HepG2 (cell line): Measurements from ENCODE around the gene RUSF1. TPM values are rescaled to one million over a fixed set of nuclear protein-coding genes. Genes with fewer than 3 reads are reported as not detected.

Experiments
- BCL3 ChIP-seq: sonication (generic); formaldehyde crosslinking; IDR thresholded peaks from 2 replicates; pipeline ENCODE4 v1.5.1; 2020; ENCODE audit warnings: mild to moderate bottlenecking, missing genetic modification reagents, moderate library complexity
- GATA4 ChIP-seq: sonication (generic); IDR thresholded peaks from 2 replicates; pipeline ENCODE4 v1.6.1; 2016; ENCODE audit warnings: antibody characterized with exemption, low read depth, borderline replicate concordance
- HNRNPH1 ChIP-seq: fragments of 200-400 bp; formaldehyde crosslinking; optimal IDR thresholded peaks from 2 replicates; pipeline ENCODE3; 2017; ENCODE audit warnings: mild to moderate bottlenecking, low read depth, low read length
- NFE2L1 ChIP-seq: sonication (generic); formaldehyde crosslinking; IDR thresholded peaks from 2 replicates; pipeline ENCODE4 v1.4.0; 2020; ENCODE audit warnings: missing genetic modification reagents, mild to moderate bottlenecking, borderline replicate concordance
- NFIC ChIP-seq: IDR thresholded peaks from 2 replicates; pipeline ENCODE4 v1.6.1; 2012; ENCODE audit warnings: mild to moderate bottlenecking, low read length, inconsistent platforms
- NFYC ChIP-seq: IDR thresholded peaks from 2 replicates; pipeline ENCODE4 v1.6.1; 2016; ENCODE audit warnings: missing genetic modification reagents, missing compliant biosample characterization
- PATZ1 ChIP-seq: sonication (generic); formaldehyde crosslinking; IDR thresholded peaks from 2 replicates; pipeline ENCODE4 v1.4.0; 2020; ENCODE audit warnings: missing genetic modification reagents
- PRDM15 ChIP-seq: sonication (generic); formaldehyde crosslinking; IDR thresholded peaks from 2 replicates; pipeline ENCODE4 v1.4.0; 2020; ENCODE audit warnings: missing genetic modification reagents
- SP1 ChIP-seq, 2 experiments: fragments of 450-650 bp in 1 of 2; sonication (generic) in 1 of 2; formaldehyde crosslinking in 1 of 2; IDR thresholded peaks; 2 replicates each; pipeline versions ENCODE4 v1.4.0 to v1.6.1; 2016 to 2020; ENCODE audit warnings: missing genetic modification reagents in 1 of 2
- TBX3 ChIP-seq: fragments of 450-650 bp; IDR thresholded peaks from 2 replicates; pipeline ENCODE4 v1.6.1; 2017; ENCODE audit warnings: antibody characterized with exemption, mild to moderate bottlenecking, inconsistent platforms, borderline replicate concordance
- ZBTB39 ChIP-seq: sonication (generic); formaldehyde crosslinking; IDR thresholded peaks from 2 replicates; pipeline ENCODE4 v1.5.0; 2020; ENCODE audit warnings: missing genetic modification reagents
- ZFX ChIP-seq: sonication (generic); formaldehyde crosslinking; IDR thresholded peaks from 2 replicates; pipeline ENCODE4 v1.4.0; 2020; ENCODE audit warnings: mild to moderate bottlenecking, low read depth, missing genetic modification reagents, moderate library complexity
- ZNF124 ChIP-seq: sonication (generic); formaldehyde crosslinking; IDR thresholded peaks from 2 replicates; pipeline ENCODE4 v1.4.0; 2020; ENCODE audit warnings: missing genetic modification reagents
- ZNF562 ChIP-seq: sonication (generic); formaldehyde crosslinking; IDR thresholded peaks from 2 replicates; pipeline ENCODE4 v1.8.0; 2022; ENCODE audit warnings: missing genetic modification reagents, borderline replicate concordance
- ZNF574 ChIP-seq: sonication (generic); formaldehyde crosslinking; IDR thresholded peaks from 2 replicates; pipeline ENCODE4 v1.4.0; 2020; ENCODE audit warnings: missing genetic modification reagents
- polyA plus RNA-seq, 8 experiments: library from polyadenylated mRNA; depleted of rRNA in 3 of 8; stranded (reverse) in 7 of 8; unstranded in 1 of 8; fragments of >200 nt; fragmentation: Illumina TruSeq in 4 of 8; extraction: Trizol in 4 of 8; gene quantifications; 2 replicates each; pipeline versions ENCODE4 v1.2.1 to v1.2.3, GENCODE V29; 2011 to 2016; ENCODE audit warnings: low read depth in 4 of 8, missing spikeins in 1 of 8, mixed read lengths in 1 of 8; ENCODE audit not compliant: insufficient read depth in 1 of 8
- total RNA-seq, 5 experiments: library from RNA; depleted of rRNA; stranded (reverse); fragments of >200 nt; fragmentation: Illumina TruSeq; extraction: Trizol; gene quantifications; 2 replicates each; pipeline ENCODE4 v1.2.3, GENCODE V29; 2016; ENCODE audit warnings: low read depth in 1 of 5

The RUSF1 gene
- total and polyA plus RNA-seq, 2 of the 13 experiments (the other 11 are each of a cell fraction or from before 2014, with no cell fraction given): 40.8 to 50.2 TPM

- no peak for TF ChIP-seq PRDM15
- TF ChIP-seq GATA4: no peak
- peak; percentile 71 for TF ChIP-seq ZFX (CRISPR knock-in tag)
- TF ChIP-seq HNRNPH1: no peak
- peak; percentile 90 for TF ChIP-seq BCL3 (CRISPR knock-in tag)
- no peak for TF ChIP-seq ZNF562
- no peak for TF ChIP-seq NFIC
- no peak for TF ChIP-seq SP1 (IDR thresholded peaks at IDR 0.05)
- TF ChIP-seq SP1 (CRISPR knock-in tag; IDR thresholded peaks at IDR 0.05): peak; percentile 52
- TF ChIP-seq ZNF124 (CRISPR knock-in tag): no peak; the same call in 1 of the 2 replicates
- peak; percentile 66 for TF ChIP-seq ZNF574
- no peak for TF ChIP-seq NFYC (CRISPR knock-in tag)
- TF ChIP-seq ZBTB39: peak; percentile 89; the same call in 1 of the 2 replicates
- no peak; the same call in 1 of the 2 replicates for TF ChIP-seq TBX3
- peak; percentile 89 for TF ChIP-seq PATZ1
- peak; percentile 65; the same call in 1 of the 2 replicates for TF ChIP-seq NFE2L1
Measured at GRCh38 chr16:31477220-31478216, 30.7 kb downstream of the RUSF1 start (continued).
